Measurements from ENCODE around the gene ARMC12.

ARMC12 gene

DNA sequence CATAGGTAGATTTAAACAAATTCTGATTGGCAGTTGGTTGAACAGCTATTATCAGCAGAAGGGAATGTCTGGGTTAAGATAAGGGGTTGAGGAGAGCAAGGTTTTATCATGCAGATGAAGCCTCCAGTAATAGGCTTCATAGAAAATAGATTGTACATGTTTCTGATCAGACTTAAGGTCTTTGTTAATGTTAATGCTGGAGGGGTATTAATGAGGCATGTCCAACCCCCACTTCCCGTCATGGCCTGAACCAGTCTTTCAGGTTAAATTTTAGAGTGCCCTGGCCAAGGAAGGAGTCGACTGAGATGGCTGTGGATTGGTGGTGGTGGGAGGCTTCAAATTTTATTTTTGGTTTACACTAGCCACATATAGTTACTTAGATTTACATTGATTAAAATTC, 47.4 kb downstream of the ARMC12 start:
- no peak for DNase-seq (ENCODE audit: low read depth)
- TF ChIP-seq, protein P1, sequence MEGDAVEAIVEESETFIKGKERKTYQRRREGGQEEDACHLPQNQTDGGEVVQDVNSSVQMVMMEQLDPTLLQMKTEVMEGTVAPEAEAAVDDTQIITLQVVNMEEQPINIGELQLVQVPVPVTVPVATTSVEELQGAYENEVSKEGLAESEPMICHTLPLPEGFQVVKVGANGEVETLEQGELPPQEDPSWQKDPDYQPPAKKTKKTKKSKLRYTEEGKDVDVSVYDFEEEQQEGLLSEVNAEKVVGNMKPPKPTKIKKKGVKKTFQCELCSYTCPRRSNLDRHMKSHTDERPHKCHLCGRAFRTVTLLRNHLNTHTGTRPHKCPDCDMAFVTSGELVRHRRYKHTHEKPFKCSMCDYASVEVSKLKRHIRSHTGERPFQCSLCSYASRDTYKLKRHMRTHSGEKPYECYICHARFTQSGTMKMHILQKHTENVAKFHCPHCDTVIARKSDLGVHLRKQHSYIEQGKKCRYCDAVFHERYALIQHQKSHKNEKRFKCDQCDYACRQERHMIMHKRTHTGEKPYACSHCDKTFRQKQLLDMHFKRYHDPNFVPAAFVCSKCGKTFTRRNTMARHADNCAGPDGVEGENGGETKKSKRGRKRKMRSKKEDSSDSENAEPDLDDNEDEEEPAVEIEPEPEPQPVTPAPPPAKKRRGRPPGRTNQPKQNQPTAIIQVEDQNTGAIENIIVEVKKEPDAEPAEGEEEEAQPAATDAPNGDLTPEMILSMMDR (conservative IDR thresholded peaks at IDR 0.05; ENCODE audit: low read length): no peak
- H3K4me3 ChIP-seq (ENCODE audit: low read length): no peak overlapping the region

DNA sequence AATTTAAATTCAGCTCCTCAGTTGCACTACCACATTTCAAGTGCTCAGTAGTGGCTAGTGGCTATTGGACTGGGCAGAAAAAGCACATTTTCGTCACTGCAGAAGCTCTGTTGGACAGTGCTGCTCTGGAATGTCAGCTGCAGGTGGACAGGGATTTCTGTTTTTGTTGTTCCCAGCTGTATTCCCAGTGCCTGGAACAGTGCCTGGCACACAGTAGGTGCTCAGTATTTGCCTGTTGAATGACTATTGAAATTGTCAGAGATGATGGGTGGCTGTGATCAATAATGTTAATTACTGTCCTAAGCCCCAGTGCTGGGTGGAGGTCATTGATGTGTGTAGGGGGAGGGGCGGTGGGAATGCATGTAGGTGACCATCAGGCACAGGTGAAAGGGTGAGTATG, 49.4 kb downstream of the ARMC12 start:
- DNase-seq (ENCODE audit: low read depth): no peak
- TF ChIP-seq, protein P1 (conservative IDR thresholded peaks at IDR 0.05; ENCODE audit: low read length): no peak
- no peak overlapping the region for H3K4me3 ChIP-seq (ENCODE audit: low read length)

DNA sequence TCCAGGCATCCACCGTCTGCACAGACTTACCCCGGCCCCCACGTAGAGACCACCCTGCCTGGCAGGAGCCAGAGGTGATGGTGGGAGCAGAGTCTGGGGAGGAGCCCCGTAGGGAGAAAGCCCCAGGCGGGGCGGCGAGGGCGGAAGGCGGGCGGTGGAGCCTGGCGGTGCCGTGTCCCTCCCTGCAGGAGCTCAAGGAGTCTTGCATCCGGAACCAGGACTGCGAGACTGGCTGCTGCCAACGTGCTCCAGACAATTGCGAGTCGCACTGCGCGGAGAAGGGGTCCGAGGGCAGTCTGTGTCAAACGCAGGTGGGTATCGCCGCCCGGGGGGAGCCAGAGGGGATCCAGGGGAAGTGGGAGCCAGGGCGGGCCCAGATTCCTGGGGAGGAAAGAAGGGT, 50.0 kb downstream of the ARMC12 start:
- TF ChIP-seq, protein P1 (conservative IDR thresholded peaks at IDR 0.05; ENCODE audit: low read length): no peak
- DNase-seq (ENCODE audit: low read depth): no peak

DNA sequence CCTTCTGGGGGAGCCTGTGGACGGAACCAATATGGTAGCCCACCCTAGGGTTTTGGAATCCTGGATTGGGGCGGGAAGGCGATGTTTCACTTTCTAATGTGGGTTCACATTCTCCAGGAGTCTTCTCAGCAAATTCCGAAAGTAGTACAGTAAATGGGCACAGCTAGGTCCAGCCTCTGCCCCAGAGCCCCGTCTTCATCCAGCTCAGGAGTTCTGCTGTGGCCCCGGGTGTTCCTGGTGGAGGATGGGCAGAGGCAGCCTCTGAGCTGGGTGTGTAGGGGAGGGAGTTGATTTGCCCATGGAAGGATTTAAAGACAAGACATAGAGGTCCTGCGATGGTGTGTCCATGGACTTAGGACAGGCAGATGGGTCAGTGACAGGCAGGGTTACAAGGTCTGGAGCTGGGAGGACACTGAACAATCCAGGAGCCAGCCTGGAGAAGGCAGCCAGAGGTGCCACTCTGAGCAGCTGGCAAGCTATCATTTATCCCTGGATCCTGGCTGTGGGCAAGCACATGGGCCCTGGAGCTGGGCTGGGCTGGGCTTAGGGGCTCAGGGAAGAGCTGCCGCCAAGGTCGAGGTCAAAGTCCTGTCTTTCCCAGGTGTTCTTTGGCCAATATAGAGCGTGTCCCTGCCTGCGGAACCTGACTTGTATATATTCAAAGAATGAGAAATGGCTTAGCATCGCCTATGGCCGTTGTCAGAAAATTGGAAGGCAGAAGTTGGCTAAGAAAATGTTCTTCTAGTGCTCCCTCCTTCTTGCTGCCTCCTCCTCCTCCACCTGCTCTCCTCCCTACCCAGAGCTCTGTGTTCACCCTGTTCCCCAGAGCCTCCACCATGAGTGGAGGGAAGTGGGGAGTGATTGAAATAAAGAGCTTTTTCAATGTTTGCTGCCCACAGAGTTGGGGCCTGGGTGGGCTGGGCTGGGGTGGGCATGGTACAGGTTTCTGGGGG, 50.7 kb downstream of the ARMC12 start:
- no peak overlapping the region for H3K4me3 ChIP-seq (ENCODE audit: low read length)
- TF ChIP-seq, protein P1 (conservative IDR thresholded peaks at IDR 0.05; ENCODE audit: low read length): no peak
- DNase-seq (ENCODE audit: low read depth): no peak

More for the DNA sequence above, 50.0 kb downstream of the ARMC12 start:
- no peak overlapping the region for H3K4me3 ChIP-seq (ENCODE audit: low read length)

DNA sequence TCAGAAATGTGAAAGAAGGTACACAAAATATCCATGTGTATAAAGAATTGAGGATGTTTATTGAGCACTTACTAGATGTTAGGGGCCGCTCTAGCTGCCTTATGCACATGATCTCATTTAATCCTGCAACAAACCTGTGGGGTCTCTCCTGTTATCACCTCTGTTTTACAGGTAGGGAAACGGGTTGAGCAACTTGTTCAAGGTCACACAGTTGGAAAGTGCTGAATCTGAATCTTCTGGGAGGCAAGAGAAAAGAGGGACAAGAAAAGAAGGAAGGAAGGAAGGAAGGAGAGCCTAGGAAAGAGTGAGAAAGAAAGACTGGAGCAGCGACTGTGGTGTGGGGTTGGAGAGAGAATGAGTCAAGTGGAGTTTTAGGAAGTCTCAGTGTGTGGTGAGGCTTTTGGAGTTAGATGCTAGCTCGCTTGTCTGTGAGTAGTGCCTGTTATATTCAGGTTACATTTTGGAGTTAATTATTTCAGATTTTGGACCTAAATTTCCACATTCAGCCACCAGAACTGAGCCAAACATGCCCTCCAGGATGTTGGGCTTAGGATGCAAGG, 51.7 kb downstream of the ARMC12 start:
- TF ChIP-seq, protein P1 (conservative IDR thresholded peaks at IDR 0.05; ENCODE audit: low read length): no peak
- no peak for DNase-seq (ENCODE audit: low read depth)
- H3K4me3 ChIP-seq (ENCODE audit: low read length): no peak overlapping the region

DNA sequence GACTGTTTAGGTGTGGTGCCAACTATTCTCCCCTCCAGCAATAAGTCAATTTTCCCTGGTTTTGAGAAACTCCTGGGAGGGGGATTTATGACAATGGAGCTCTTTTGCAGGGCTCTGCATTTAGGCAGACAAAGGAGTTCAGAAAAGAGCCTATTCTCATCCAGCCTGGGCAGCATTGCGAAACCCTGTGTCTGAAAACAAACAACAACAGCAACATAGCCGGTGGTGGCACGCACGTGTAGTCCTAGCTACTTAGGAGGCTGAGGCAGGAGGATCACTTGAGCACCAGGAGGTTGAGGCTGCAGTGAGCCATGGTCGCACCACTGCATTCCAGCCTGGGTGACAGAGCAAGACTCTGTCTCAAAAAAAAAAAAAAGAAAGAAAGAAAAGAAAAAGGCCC, 53.9 kb downstream of the ARMC12 start:
- no peak overlapping the region for H3K4me3 ChIP-seq (ENCODE audit: low read length)
- TF ChIP-seq, protein P1 (conservative IDR thresholded peaks at IDR 0.05; ENCODE audit: low read length): no peak
- DNase-seq (ENCODE audit: low read depth): no peak
